Eye (tissue), 1 donor: ENCODE data around the gene NOTCH2.
A peak's percentile ranks its signal among the peaks of the same experiment; 100 is the strongest.
"Not testable (repeated sequence)": the region's sequence is repeated elsewhere in the genome, so short reads cannot be mapped to it uniquely, and the experiment has no call there.

Experiments used
- DNase-seq: peaks from one replicate; pipeline ENCODE4 v3.0.0-alpha.2; 2015

The NOTCH2 gene

GRCh38 chr1:120048208-120048607 lies 21.3 kb downstream of the NOTCH2 start:
- DNase-seq, result not testable (repeated sequence)

DNA sequence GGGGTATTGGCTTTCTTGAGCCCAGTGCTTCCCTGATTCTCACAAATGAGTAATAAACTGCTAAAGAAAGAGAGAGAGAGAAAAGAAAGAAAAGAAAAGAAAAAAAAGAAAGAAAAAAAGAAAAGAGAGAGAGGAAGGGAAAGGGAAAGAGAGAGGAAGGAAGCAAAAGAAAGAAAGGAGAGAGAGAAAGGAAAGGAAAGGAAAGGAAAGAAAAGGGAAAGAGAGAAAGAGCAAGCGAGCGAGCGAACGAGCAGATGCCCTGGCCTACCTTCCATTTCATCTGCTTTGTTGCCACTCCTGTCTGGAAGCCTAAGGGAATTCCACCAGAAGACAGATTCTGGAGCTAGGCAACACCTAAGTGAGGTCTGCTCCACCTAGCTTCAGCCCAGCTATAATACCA lies 27.7 kb downstream of the NOTCH2 start:
- DNase-seq, result not testable (repeated sequence)

DNA sequence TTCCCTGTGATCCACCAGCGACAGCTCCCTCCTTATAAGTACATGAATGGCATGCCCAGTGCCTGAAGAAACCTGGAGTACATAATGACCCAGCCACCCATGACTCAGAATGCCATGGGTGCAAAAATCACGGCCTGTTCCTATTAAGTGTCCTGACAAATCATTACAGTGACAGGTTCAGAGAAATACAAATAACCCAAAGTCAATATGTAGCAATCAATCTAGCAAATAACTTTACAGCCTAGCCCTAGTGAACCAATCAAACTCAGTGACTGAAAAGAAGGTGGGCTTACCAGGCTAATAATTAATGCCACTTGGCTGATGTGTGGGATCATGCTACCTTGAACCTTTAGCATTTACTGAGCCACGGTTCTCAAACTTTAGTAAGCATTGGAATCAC lies 37.2 kb downstream of the NOTCH2 start:
- DNase-seq, result not testable (repeated sequence)

DNA sequence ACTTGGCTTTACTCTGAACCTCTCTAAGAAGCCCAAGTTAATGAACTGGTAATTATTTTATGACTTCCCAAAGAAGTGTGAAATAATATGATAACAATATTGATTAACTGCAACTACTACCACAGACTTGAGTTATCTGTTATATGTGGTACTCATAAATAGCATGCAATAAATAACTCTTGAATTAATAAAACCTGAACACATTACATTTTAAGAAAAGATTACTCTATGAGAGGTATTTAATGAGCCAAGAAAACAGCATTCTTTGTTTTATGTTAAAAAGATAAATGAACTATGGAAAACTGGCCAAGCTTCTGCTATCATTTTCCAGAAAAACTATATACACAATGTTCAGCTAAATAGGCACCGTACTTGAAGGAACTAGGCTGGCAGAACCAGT lies 45.7 kb downstream of the NOTCH2 start:
- not testable (repeated sequence) for DNase-seq

- not testable (repeated sequence) for DNase-seq
Measured at GRCh38 chr1:120014978-120015377, 54.5 kb downstream of the NOTCH2 start.

DNA sequence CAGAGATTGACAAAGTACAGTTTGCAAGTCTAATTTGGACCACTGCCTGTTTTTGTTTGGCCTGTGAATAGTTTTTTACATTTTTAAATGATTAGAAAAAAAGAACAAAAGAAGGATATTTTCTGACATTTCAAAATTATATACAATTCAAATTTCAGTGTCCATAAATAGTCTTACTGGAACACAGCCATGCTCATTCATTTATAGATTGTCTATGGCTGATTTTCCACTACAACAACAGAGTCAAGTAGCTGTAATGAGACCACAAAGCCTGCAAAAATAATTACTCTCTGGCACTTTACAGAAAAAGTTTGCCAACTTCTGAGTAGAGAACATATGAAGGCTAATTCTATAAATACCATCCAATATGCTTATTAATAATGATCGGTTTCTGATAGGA lies 61.1 kb downstream of the NOTCH2 start:
- DNase-seq, result not testable (repeated sequence)

DNA sequence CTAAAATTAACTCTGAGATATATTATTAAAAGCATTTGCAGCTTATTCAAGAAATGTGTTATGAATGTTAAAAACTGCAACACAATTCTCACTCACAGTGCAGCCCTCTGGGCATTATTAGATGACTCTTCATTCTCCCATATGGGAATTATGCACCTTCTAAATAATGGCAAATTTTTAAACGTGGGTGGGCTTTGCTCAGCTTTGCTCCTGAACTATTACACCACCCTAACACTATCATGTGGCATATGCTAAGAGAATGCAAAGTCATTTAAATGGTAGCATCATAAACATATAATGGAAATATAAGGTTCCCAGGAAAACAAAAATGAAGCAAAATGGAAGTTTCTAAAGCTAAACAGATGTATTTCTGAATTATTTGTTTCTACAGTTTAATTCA lies 61.6 kb downstream of the NOTCH2 start:
- not testable (repeated sequence) for DNase-seq

- not testable (repeated sequence) for DNase-seq
Measured at GRCh38 chr1:120001035-120001434, 68.4 kb downstream of the NOTCH2 start.

DNA sequence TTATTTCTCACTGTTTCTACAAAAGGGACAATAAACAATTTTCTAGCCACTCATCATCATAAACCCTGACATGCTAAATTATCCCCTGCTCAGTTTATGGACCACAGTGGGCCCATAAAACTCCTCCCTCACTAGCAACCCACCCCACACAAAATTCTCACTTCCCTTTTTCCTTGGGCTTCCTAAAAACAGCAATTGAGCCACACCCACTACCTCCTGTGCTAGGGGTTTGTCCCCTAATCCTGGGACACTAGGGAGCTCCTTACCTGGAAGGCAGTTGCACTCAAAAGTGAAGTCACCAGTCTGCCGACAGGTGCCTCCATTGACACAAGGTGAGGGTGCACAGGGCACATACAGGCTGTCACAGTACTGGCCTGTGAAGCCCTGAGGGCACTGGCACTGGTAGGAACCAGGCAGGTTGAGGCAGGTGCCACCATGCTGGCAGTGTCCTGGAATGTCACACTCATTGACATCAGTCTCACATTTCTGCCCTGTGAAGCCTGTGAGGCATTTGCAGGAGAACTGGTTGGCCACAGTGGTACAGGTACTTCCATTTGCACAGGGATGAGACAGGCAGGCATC lies 72.6 kb downstream of the NOTCH2 start:
- DNase-seq, result not testable (repeated sequence)

- DNase-seq, result peak; percentile 33
Measured at GRCh38 chr1:119995975-119996374, 73.5 kb downstream of the NOTCH2 start.

DNA sequence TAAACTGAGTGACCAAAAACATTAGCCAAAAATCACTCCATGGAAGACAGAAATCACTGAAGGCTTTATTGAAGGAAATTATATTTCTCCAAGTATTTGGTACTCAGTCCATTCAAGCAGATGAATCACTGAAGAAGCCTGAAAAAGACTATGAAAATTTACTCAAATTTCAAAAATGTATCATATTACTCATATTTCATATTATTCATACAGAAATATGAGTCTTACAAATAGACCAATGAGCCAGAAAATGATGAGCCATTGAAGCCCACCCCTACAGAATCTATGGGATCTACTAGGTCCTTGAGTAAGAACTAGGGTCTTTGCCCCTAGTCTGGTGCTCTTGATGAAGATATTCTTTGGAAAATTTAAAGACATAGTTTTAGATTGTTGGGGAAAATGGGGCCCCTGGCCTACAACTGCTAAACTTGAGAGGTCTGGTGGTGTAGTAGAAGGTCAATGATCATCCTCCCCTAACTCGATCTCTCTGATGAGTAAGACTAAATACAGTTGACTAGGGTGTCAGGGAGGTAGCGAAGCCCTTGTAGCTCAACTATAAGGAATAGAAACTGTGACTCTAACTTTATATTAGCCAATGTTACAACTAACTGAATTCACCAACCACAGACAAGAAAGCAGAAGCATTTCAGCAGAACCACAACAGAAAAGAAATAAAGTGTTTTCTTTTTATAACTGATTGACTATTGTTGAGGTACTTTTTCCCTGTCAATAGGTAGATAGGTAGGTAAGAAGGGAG lies 81.0 kb downstream of the NOTCH2 start:
- DNase-seq, result no peak

DNA sequence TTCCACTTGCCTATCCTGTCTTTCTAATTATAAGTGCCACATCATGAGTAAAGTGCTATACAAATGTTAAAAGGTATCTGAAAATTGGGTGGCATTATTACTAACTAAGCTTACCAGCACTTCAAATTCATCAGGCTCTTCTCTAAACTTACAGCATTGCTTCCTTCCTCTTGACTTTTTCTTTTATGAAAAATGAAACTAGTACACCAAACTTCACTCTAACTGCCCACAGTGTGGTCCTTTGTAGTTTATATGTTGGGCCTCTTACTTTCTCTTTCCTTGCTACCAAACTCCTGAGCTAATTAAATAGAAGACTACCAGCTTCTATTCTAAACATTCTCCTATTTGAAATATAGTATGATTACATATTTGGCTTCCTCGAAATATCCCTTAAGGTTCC lies 81.8 kb downstream of the NOTCH2 start:
- no peak for DNase-seq

DNA sequence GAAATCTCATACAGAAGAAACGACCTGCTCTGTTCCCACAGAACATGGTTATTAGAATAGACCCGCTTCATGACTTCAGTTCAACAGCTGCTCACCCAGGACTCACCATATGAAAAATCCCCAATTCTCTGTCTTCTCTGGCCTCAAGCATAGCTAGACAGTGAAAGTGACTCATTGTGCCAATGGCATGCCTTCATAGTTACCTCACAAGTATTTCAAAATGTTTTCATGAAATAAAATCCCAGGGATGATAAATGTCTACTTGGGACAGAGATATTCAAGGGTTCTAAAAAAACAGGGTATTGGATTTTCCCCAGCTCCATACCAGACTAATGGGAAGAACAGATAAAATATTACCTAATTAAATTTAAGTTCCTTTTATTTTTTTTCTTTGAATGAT lies 82.3 kb downstream of the NOTCH2 start:
- DNase-seq, result no peak

DNA sequence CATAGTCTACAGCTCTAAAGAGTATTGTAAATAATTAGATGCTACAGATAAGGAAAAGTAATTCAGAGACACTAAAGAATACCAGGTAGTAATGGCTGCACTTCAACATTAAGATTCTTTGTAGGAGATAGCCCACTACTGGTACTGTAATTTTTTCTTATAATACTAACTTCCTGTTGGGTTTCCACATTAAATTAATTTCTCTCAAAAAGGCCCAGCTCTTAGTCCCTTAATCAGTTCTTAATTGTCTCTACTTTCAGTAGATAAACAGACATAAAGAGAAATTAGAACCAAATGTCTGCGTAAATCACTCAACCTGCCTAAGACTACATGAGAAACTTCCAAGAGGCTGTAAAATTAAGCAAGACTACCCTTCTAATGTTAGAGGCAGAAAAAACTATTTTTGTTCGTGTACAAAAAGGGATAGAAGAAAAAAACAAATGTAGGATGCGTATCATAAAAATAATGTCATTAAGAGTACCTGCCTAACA lies 83.4 kb downstream of the NOTCH2 start:
- DNase-seq, result no peak

DNA sequence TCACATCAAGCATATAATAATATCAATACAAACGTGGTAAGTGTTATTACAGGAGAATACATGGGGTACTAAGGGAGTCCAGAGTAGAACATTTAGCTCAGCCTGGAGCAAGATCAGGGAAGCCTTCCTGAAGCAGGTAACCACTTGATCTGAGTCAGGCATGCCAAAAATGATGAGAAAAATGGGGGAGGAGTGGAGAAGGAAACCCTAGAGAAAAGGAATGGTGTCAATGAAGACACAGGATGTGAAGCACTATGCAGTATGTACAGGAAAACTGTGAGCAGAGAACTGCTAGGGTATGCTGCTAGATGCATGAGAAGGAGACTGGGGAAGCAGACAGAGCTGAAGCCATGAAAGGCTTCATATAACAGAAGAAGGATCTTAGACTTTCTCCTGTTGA lies 84.7 kb downstream of the NOTCH2 start:
- DNase-seq, result no peak

DNA sequence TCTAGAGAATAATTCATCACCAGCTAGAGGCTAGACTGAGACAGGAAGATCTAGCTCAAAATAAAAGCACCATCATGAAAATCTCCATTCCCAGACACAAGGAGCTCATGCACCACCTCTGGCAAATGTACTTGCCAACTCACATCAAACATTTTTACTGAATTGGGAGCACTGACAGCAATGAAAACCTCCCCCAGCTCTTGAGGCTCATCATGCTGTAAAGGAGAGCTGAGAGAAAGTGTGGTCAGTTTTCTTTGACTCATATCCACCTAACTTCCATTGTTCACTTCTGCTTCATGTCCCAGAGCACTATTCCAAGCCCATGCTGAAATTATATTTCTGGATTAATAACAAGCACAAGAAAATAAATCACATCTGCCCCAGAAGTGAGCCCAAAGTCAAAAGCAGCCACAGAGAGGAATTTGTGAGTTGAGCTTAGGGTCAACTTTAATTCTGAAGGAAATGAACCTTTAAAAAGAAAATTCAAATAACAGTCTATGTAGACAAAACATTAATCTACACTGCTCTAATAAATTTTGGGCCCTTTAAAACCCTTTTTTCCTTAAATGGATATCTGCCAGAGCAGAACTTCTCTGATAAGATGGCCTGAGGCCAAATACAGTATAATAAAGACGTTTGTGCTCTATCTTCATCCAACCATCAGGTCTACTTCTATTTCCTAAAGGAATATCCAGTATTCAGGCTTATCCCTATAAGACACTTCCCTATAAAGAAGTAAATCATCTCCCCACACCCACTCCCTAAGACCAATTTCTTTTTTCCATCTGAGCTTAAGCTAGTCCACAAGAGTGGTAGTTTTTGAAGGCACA lies 87.3 kb downstream of the NOTCH2 start:
- peak; percentile 36 for DNase-seq

- DNase-seq, result no peak
Measured at GRCh38 chr1:119981496-119981895, 88.0 kb downstream of the NOTCH2 start.

GRCh38 chr1:119978018-119978505 lies 91.4 kb downstream of the NOTCH2 start:
- DNase-seq, result no peak

GRCh38 chr1:119977113-119977736 lies 92.2 kb downstream of the NOTCH2 start:
- not testable (repeated sequence) for DNase-seq

DNA sequence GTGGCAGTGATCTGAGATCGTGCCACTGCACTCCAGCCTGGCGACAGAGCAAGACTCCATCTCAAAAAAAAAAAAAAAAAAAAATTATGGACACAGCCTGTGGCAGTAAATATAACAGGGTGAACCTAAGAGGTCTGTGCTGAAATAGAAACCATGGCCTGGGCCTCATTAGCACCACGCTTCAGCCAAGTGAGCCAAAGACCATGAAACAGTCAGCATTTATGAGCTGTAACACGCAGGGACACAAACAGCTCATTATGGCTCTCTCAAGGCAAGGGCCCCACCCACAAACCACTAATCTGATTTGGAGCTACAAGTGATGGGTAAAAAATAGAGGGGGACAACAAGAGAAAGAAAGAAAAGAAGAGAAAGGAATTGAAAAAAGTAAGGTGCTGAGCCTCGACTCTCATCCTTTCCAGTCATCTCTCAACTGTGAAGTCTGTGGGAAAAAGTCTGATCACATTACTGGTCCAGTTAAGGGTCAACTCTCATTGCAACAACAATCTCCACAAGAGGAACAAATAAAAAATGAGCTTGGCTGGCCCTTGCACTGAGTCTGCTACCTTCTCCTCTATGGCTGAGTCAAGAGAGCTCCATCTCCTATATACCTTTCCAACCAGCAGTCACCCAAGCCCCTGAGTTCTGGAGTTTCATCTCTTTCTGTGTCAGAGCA lies 93.7 kb downstream of the NOTCH2 start:
- not testable (repeated sequence) for DNase-seq

DNA sequence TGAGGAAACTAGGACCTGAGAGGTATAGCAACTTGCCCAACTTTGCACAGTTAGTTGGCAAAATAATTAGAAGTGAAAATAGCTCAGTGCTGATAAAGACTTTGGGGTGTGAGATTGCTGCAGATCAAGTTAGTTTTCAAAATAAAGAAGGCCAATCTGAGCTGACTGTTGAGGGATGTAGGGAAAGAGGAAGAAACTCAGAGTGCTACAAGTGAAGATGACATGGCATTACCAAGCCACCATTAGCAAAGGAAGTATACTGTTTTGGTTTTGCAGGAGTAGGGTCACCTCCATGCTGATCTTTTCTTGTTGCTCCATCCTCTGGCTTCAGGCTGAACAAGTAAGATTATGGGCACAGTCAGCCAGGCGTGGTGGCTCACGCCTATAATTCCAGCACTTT lies 94.5 kb downstream of the NOTCH2 start:
- DNase-seq, result no peak

DNA sequence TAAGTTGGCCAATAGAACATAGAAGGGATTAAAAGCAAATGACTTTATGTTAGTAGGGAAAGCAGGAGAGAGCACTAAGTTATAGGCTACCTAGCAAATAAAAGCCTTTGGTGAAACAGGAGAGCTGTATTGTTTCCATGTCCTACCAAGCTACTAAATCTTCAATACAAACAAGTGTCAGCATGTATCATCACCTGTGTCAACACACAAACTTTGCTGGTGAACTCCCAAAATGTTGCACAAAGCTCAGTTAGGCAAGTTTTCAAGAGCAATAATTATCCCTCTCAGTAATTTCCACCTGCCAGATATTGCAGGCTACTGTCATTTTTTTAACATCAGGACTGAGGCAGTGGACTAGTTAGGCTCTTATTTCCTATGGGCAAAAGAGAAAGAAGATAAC lies 95.4 kb downstream of the NOTCH2 start:
- DNase-seq, result no peak
